A204.1 (cell line): ENCODE measurements around the gene ALDH4A1.

Source experiments
- FAIRE-seq: peaks from 2 replicates; lab custom pipeline; 2012; peaks lifted over from hg19 to GRCh38; lab: Jason Lieb, UNC

The ALDH4A1 gene

DNA sequence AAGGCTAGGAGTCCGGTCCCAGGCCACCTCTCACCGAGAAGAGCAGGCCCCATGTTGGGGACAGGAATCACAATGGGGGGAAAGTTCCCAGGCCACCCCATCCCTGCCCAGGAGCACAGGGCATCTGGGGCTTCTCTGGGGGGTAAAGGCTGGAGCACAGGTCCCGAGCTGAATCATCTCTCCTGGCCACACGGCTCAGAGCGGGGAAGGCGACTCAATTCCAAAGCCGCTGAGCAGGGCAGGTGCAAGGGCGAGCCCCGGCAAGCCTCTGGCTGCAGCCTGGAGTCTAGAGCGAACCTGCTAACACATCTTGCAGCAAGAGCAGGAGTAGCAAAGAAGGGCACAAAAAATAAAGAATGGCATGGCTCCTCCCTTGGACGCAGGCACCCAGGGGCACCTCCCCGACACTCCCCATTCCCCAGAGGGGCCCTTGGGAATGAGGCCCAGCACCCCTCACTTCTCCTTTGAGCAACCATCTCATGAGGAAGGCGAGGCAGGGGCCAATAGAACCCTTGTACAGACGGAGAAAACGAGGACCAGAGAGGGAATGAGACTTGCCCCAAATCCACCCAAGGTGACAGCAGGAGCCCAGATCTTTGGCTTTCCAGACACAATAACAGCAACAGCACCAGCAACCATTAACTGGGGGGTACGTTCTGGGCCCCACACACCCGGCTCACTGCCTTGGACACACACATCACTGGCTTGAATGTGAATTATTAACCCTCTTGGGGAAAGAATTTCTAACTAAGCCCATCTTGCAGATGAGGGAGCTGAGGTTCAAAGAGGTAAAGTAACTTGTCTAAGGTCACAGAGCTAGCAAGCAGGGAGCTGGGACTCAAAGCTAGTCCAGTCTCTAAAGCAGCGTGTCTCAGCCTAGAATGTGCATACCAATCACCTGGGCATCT is 20.7 kb upstream of the ALDH4A1 start:
- no peak for FAIRE-seq

DNA sequence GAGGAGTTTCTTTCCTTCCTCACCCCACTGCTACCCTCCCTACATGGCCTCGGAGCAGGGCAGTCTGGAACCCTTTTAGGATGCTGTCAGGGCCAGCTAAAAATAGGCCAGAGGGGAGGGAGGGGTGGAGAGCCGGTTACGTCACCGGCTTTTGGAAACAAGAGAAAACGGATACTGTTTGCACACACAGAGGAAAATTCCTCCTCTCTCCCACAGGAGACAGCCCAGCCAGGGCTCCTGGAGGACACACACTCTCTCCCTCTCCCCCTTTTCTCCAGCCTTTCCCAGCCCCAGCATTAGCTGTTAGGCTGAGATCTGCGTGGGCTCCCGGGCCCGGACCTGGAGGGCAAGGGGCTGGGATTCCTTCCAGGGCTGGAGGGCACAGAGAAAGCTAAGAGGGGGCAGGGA is 20.0 kb upstream of the ALDH4A1 start:
- FAIRE-seq: no peak

DNA sequence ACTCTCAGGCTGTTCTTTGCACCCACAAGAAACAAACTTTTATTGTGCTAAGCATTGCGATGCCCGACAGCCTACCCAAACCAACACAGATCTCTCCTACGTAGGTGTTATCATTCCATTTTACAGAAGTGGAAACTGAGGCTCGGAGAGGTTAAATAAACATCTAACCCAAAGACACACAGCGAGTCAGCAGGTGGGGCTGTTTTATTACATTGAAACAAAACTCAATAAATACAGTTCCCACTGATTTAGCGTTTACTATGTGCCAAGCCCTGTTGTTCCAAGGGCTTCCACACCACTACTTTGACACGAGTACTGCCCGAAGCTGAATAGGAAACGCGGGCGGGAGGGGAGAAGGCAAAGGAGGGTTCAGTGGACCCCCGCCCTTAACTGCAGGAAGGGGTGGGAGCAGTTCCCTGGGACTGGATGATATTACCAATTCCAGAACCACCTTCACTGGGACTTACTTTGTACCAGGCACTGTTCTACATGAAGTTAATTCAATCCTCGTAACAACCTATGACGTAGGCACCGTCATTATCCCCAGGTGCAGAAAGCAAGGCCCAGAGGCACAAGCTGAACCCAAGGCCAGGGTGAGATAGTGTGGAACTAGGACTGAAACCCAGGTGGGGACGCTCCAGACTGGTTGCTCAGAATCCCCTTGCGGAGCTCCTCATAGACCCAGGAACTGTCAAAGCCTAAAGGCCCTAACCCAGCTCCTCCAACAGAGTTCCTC is 19.3 kb upstream of the ALDH4A1 start:
- no peak for FAIRE-seq

DNA sequence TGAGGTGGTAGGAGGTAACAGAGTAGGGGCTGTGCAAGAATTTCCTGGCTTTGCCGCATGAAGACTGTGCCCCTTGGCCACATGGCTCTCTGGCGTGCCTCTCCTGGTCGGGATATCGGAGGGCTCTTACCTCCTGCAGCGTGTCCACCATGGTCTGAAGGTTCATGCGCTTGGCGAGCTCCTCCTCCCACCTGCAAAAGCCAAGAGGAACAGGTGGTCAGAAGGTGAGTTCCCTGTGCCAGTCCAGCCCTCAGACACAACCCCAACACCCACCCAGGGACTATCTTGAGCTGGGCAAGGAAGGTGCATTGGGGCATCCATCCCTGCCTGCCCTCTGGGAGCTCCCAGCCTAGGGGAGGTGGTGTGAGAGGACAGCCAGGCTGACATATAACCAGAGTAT is 18.6 kb upstream of the ALDH4A1 start:
- FAIRE-seq: no peak

DNA sequence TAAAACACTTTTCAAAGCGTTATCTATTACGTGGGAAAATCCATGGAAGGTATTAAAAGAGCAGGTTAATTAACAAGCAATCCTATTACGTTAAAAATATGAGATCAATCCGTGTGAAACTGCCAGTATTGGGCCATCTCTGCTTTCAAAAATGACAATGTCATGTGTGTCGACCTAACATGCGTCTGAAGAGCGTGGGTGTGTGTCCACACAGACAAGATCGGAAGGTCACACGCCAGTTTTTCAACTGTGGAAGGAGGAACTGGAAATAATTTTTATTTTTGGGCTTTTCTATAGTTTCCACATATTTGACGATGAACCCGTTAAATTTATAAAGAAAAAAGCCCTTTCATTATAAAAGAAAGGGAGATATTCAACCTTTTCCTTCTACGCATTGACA is 17.6 kb upstream of the ALDH4A1 start:
- FAIRE-seq: no peak

DNA sequence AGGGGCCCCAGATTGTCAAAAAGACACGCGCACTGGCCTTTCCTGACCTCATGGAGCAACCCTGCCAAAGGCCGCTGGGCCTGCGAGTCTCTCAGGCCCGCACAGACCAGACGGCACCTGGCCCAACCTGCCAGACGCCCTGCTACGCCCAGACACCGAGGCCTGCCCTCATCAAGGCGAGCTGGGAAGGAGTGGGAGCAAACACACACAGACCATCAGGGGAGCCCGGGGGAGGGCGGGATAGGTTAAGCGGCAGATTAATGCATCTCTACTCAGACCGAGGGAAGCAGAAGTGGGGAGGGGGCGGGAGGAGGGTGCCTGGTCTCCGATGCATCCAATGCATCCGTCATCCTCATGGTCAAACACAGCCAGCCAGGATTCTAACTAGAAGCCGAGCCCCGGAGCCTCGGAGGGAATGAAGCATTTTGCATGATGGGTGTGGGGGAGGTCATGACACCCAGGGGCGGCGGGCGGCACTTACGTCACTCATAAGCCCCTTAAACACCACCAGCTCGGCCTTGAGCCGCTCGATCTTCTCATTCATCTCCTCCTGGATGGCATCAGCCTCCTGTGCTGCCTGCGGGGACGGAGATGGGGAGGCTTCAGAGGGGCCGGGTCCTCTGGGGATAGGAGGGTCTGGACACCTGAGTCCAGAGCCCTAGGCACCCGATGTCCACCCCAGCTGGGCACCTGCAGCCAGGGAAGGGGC is 17.0 kb upstream of the ALDH4A1 start:
- no peak for FAIRE-seq

DNA sequence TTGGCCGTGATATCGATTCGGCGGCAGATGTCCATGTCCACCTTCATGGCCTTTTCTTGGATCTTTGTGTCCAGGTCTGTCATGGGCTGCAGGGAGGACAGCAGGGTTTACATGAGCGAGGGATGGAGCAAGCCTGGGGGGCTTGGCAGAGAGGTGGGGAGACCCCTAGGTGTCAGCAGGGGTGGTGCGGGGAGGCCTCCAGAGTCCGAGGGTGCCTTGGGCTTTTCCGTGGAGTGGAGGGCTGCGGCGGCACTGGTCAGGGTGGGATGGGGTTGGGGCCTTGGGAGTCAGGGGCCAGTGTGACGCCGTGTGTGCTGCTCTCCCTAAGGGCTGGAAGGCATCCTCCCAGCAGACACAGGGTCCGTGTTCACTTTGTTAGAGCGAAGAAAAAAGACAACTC is 16.1 kb upstream of the ALDH4A1 start:
- FAIRE-seq: no peak

DNA sequence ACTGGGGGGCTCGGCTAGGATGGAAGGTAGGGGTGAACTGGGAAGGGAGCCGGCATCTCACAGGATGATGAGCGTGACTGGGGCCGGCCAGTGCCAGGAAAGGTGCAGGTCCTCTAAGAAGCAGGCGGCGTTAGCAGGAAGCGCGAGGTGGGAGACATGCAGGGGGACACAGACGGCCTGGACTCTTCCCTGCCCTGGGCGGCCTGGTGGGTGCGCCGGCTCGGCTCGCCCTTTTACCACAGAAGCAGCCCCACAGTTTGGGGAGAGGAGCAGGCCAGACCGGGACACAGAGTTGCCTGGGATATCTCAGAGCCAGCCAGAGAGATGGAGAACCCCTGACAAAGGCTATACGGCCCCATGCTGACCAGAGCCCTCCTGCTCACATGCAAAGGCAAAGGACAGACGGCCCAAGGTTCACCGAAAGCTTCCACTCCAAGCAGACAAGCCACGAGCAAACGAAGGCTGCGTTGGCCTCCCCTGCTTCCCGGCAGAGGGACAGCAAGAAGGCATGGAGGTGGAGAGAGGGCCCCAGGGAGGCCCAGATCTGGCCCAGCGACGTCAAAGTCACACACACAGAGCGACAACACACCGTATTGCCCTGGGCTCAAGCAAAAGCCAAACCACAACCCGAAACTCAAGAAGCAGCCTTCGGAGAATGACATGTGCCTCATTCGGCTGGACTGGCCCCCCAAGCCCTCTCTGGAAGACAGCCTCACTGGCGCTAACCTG is 14.9 kb upstream of the ALDH4A1 start:
- no peak for FAIRE-seq

DNA sequence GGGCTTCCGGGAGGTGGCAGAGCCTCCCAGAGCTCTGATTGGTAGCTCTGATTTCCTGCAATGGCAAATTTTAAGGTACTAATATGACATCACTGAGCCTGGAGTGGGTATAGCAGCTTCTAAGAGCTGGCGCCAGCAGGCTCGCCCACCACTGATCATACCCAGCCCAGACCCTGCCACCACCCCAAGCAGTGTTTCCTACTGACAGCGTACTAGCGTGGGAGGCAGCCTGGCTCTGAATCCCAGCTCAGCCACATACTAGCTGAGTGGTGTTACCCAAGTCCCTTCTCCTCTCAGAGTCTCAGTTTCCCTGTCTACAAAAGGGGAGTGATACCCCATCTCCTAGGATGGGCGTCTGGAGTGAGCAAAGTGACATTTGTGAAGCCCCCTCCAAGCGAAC is 13.0 kb upstream of the ALDH4A1 start:
- no peak for FAIRE-seq

DNA sequence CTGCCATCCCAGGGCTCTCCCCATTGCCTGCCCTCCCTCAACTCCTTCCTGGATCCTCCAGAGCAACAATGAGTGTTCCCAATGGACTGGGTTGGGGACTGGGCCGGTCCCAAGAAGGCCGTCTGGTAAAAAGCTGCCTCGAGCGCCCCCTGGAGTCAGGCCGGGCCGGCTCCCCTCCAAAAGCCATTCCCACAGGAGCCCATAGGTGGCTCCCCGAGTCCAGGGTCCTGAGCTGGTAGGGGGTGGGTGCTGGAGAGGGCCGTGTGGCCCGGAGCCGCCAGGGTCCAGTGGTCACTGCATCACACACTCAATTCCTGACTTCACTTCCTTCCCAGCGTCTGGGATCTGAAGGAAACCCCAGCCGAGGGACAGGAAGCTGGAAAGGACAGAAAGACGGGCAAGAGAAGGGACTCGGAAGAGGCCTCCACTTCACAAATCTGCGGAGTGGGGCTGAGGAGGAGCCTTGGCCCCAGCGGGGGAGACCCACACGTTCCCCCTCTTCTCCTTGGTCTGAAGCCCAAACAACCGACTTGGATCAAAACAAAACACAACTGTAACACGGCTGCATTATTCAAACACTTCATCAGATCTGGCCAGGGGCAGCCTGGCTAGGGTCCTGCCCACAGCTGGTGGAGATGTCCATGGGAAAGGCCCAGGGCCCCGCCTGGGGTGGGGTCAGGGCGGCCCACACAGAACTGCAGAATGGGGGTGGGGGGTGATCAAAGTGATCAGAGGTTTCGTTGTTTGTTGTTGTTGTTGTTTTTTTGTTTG is 10.9 kb upstream of the ALDH4A1 start:
- FAIRE-seq: no peak

DNA sequence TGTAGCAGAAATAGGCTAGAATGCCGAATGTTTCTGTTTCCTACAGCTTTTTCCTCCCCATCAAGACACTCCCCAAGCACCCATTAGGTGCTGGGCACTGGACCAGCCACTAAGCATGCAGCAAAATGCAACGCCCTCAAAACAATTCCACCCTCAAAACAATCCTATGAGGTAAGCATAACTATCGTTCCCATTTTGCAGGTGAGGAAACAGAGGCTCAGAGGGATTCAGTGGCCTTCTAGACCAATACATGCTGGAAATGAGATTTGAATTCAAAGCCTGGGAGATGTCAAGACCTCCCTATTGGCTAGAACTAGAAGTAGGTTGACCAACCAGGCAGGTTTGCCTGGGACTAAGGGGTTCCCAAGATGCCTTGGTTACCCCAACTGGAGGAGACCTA is 10.2 kb upstream of the ALDH4A1 start:
- FAIRE-seq: no peak

DNA sequence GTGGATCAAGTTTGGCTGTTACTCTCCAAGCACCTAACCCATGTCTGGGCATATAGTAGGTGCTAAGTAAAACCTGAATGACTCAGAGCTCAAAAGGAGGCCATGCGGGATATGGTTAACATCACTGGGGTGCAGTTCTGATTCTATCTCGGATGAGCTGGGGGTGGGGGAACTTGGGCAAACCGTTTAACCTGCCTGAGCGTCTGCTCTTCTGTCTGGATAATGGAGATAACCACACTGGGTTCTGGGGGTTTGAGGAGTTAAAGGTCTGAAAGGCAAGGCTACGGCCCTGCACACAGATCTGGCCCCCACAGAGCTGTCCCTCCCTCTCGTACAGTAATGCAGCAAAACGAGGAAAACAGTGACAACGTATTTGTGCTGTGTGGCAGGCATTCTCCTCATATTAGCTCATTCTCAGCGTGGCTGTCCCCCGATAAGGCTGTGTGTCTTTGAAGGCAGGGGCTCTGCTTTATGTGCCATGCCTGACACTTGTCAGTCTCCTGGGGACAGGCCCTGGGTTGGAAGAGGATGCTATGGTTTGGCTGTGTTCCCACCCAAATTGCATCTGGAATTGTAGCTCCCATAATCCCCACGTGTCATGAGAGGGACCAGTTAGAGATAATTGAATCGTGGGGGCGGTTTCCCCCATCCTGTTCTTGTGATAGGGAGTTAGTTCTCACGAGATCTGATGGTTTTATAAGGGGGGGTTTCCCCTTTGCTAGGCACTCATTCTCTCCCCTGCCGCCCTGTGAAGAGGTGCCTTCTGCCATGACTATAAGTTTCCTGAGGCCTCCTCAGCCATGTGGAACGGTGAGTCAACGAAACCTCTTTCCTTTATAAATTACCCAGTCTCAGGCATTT is 6.8 kb upstream of the ALDH4A1 start:
- FAIRE-seq: no peak

DNA sequence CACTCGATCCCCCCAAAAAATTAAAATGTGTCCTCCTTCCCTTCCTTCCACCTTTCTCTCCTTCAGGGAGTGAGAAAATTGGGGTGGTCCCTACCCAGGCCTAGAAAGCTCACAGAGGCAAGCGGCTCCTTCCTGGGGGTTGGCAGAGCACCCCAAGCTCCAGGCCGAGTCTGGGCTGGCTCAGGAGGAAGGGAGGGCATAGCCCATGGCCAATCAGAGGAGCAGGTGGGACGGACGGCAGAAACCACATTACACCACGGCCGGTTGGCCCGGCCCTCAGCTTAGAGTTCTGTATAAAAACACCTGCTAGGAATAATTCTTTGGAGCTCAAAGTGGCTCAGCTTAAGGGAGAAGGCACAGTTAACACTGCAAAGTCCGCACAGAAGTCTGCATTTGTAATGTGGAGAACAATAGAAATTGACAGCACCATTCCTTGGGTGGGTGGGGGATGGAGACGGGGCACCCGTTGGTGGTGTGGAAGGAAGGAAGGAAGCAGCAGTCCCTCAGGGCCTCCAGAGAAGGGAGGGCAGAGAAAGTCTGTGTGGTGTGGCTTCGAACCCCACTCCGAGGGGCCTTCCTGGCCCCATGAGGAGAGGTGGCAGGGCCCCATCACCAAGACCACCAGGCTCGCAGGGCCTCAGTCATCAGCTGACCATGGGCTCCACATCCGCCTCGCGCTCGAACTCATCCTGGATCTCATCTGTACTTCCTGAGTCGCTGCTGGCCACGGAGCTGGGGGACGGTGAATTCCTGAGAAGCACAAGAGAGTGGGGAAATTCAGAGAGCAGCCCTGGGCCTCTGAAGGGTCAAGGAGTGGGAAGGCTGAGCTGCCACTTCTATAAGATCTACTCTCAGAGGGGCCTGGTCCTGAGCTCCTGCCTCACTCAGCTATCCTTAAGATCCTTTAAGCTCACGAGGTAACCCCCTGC is 5.8 kb upstream of the ALDH4A1 start:
- no peak for FAIRE-seq

DNA sequence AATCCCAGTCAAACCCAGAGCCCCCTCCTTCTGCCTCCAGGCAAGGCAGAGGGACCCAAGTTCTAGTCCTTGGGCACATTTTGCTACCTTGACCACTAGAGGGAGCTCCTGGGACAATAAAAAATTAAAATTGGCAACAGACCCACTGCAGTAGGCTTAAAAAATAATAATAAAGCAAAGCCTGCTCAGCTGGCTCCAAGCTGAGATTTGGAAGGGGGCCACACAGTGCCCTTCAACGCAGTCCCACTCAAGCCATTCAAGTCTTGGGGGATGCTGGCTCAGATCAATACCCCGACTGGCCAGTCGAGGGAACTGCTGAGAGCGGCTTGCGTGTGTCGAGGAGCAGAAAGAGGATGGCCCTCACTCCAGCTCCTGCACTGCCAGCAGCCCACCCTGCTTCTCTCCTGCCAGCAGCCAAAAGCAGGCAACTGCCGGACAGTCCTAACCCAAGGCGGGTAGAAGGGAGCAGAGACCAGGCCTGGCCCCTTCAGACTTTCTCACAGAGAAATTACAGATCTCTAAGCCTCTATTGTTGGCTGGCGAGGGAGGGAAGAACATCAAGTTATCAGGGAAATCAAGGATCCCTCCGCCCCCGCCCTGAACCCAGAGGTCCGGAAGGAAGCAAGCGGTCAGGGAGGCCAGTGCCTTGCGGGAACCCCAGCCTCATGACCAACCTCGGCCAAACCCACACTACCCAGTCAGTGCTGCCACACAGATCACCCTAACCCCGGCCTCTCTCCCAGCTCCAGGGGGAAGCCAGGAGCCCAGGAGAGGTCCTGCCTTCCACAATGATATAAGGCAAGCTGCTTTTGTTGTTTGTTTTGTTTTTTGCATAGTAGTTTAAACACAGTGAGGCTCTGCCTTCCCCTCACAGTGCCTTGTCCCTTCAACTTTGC is 4.9 kb upstream of the ALDH4A1 start:
- FAIRE-seq: no peak

DNA sequence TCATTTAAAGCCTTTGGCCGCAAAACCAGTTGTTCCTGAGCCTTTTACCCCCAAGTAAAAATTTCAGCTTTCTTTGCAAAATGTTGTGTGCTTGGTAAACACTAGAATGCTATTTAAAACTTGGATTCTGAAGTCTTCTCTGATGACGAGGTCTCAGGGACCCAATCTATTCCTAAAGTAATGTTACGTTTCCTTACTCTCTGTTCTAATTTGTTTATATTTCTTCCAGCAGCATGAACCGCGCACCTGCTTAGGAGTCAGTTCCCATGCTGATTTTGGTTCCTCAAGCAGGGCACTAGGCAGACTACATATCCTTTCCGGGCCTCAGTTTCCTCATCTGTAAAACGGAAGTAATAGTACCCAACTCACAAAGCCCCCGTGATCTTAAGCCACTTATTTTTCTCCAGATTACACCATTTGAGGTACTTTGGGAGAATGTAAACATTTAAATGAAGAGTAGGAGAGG is 969 bp upstream of the ALDH4A1 start:
- FAIRE-seq: no peak

DNA sequence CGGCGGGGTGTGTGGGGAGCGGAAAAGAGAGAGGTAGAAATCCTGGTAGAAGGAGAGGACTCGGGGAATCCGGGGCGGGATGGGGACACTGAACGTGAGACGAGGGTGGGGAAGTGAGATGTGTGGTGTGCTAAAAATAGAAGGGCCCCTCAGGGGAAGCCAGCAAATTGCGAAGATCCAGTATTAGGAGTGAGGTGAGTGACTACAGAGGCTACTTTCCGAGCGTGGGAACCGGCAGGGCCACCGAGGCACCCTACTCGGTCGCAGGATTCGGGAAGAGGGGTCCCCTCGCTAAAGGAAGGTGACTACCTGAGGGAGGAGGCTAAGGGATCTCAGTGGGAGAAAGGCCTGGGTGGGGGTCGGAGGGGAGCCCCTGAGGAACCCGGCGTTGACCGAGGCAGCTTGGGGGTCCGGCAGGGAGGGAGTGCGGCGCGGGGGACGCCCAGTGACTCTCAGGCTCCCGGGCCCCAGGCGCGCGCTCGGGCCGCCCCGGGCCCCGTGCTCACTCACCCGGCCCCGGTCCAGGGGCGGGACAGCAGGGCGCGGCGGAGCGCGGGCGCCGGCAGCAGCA is 318 bp downstream of the ALDH4A1 start:
- FAIRE-seq: no peak

DNA sequence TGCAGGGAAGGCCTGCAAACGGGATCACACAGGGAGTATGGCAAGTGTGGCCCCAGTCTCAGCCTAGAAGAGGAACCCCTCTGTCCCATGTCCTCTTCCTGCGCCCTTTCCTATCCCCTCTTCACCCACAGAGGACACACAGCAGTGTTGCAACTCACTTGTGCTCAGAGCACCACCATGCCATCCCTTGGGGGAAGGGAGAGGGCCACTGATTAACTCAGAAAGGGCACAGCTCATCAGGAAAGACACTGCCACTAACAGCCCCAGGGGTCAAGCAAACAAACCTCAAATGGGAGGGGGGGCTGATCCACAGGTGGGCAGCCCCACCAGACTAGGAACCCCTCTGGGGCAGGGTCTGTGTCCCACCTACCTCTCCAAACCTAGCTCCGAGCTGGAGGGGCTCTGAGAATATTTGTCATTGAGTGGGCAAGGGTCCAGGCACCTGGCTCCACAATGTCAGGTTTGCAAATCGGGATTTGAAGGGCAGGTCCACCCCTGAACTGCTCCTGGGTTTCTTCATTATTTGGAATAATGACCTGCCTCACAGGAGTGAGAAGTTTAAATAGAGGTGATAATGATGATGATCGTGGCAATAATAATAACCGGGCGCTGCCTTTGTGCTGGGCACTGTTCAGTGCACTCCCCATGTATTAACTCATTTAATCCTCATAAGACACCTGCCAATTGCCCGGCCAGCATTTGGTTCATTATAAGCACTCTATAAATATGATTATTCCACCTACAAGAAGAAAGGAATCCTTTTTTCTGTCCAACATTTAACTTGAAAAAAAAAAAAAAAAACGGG is 1.0 kb downstream of the ALDH4A1 start:
- FAIRE-seq: no peak
